Colonic mucosa (tissue), 4 donors: ENCODE results near the gene C14orf132. TPM values are rescaled to one million over a fixed set of nuclear protein-coding genes. Genes with fewer than 3 reads are reported as not detected.

Source experiments
- DNase-seq: peaks from one replicate; pipeline ENCODE4 v3.0.0-alpha.2; 2020
- H3K27ac ChIP-seq: fragments of 200-600 bp; one replicate; pipeline ENCODE4 v1.8.0; 2021
- H3K27me3 ChIP-seq: fragments of 200-600 bp; one replicate; pipeline ENCODE4 v1.8.0; 2021
- H3K36me3 ChIP-seq: fragments of 200-600 bp; one replicate; pipeline ENCODE4 v1.8.0; 2021
- H3K4me1 ChIP-seq: fragments of 200-600 bp; one replicate; pipeline ENCODE4 v1.8.0; 2021; ENCODE audit warnings: mild to moderate bottlenecking
- H3K4me3 ChIP-seq: fragments of 200-600 bp; one replicate; pipeline ENCODE4 v1.8.0; 2021
- H3K9ac ChIP-seq, 2 donors: one replicate each; pipeline ENCODE4 v1.7.0; 2013; ENCODE audit warnings: control low read depth in 2 of 2, low read depth in 2 of 2, low read length in 2 of 2
- H3K9me3 ChIP-seq: fragments of 200-600 bp; one replicate; pipeline ENCODE4 v1.8.0; 2021
- CTCF ChIP-seq: fragments of 200-600 bp; IDR thresholded peaks from one replicate; pipeline ENCODE4 v1.8.0; 2022; ENCODE audit warnings: antibody characterized with exemption, mild to moderate bottlenecking
- intact Hi-C: fragments of 100-400 bp; cut with DNase I; formaldehyde crosslinking; loops from one replicate; pipeline ENCODE4 v1.14.1; 2022
- total RNA-seq, 2 donors: library from RNA; stranded (reverse); fragmentation: NEBNext Ultra II Directional in 1 of 2; extraction: Animal tissue kit (Norgen Biotek cat#: 25700) in 1 of 2; gene quantifications; one replicate each; pipeline ENCODE4 v1.2.1, GENCODE V29; 2021
- donor health status: healthy.
- donor health status: DM: no; HTN: no; CAD: no.
- donor health status: DM: no; HTN: no; CAD: no.

Gene C14orf132
- total RNA-seq, 2 donors from 2014 or later = 2.2 to 3.6 TPM

- H3K27me3 ChIP-seq = no peaks in the 10 kb centered on the region
- no peaks in the 10 kb centered on the region for H3K36me3 ChIP-seq
- TF ChIP-seq CTCF = no peak
- no peak overlapping the region for H3K9ac ChIP-seq
- intact Hi-C loops = loop anchor here (10.0 kb wide), 1 partner anchor 334 kb away; no protein-coding TSS in a partner anchor
- H3K9me3 ChIP-seq = no peaks in the 10 kb centered on the region
- H3K27ac ChIP-seq = no peak overlapping the region
- H3K4me3 ChIP-seq = no peak overlapping the region
- no peaks in the 10 kb centered on the region for H3K4me1 ChIP-seq
- no peak for DNase-seq
Observed at GRCh38 chr14:96091149-96091693, 52.1 kb downstream of the C14orf132 start.

DNA sequence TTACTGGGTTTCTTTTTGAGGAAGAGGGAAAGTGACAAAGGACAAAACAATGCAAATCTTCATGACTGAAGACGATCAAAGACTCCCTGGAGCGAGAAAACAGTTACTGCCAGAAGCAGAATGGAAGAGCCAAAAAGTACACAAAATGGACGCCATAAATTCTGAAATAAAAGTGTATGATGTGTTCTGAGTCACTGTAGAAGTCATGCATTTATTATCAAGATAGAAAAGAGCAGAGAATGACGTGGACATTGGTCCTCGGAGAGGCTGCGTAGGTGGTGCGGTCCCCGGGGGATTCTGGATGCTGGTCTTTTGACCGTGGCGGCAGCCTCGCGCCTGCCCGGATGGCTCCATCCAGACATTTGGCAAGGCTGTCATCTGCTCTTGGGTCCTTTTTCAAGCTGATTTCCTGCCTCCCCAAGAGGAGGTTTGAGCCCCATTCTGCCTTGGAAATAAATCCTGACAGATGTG is 52.8 kb downstream of the C14orf132 start:
- Histone ChIP-seq H3K9me3 (no peaks in the 10 kb centered on the region), H3K4me1 (no peaks in the 10 kb centered on the region), H3K27me3 (no peaks in the 10 kb centered on the region), H3K9ac (no peak overlapping the region), H3K27ac (no peak overlapping the region), H3K4me3 (no peak overlapping the region), H3K36me3 (no peaks in the 10 kb centered on the region)
- intact Hi-C loops = loop anchor here (10.0 kb wide), 1 partner anchor 333 kb away; no protein-coding TSS in a partner anchor
- no peak for DNase-seq
- no peak for TF ChIP-seq CTCF

GRCh38 chr14:96092936-96093335 is 53.8 kb downstream of the C14orf132 start:
- Histone ChIP-seq H3K9me3 (no peaks in the 10 kb centered on the region), H3K4me1 (no peaks in the 10 kb centered on the region), H3K27me3 (no peaks in the 10 kb centered on the region), H3K27ac (no peak overlapping the region), H3K36me3 (no peaks in the 10 kb centered on the region), H3K4me3 (no peak overlapping the region), H3K9ac (no peak overlapping the region)
- intact Hi-C loops = loop anchor here (10.0 kb wide), 1 partner anchor 332 kb away; no protein-coding TSS in a partner anchor
- no peak for TF ChIP-seq CTCF
- no peak for DNase-seq

- intact Hi-C loops = loop anchor here (10.0 kb wide), 1 partner anchor 331 kb away; no protein-coding TSS in a partner anchor
- Histone ChIP-seq H3K4me3 (no peak overlapping the region), H3K4me1 (no peaks in the 10 kb centered on the region), H3K27me3 (no peaks in the 10 kb centered on the region), H3K36me3 (no peaks in the 10 kb centered on the region), H3K9ac (no peak overlapping the region), H3K9me3 (no peaks in the 10 kb centered on the region), H3K27ac (no peak overlapping the region)
- DNase-seq = no peak
- TF ChIP-seq CTCF = no peak
Observed at GRCh38 chr14:96094211-96094610, 55.0 kb downstream of the C14orf132 start.

DNA sequence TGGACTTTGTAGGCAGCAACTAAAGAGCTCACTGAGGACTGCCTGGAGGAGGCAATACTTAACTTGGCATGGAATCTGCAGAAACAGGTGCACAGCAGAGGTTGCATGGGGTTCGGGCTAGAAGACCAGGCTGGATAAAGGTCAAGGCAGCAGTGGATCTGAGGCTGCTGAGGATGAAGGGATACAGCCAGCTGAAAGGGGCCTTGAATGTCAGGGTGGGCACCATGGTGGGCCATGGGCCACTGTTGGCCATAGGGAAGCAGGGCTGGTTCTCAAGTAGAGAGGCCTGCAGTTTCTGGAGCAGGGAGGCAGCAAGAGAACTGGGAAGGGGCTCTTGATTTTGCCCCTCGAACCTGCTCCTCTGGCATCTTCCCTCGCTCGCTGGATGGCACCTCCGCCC is 55.5 kb downstream of the C14orf132 start:
- H3K27me3 ChIP-seq = no peaks in the 10 kb centered on the region
- no peaks in the 10 kb centered on the region for H3K4me1 ChIP-seq
- intact Hi-C loops = loop anchor here (10.0 kb wide), 1 partner anchor 330 kb away; no protein-coding TSS in a partner anchor
- H3K9ac ChIP-seq = no peak overlapping the region
- TF ChIP-seq CTCF = no peak
- H3K9me3 ChIP-seq = no peaks in the 10 kb centered on the region
- no peak for DNase-seq
- no peak overlapping the region for H3K27ac ChIP-seq
- H3K36me3 ChIP-seq = no peaks in the 10 kb centered on the region
- H3K4me3 ChIP-seq = no peak overlapping the region
